IMR-90 (cell line): ENCODE results near the gene CNOT2. TPM values are rescaled to one million over a fixed set of nuclear protein-coding genes. Genes with fewer than 3 reads are reported as not detected.

Experiments
- ATAC-seq: fragments of 200-7000 bp; cut with Tn5 transposase; 2 replicates; pipeline ENCODE4 v1.9.1; 2020; ENCODE audit warnings: low read depth, mild to moderate bottlenecking, moderate library complexity
- BruUV-seq: library from RNA; stranded (reverse); fragments of 400-500 nt; replicated peaks from 2 replicates; lab custom pipeline; 2021; lab: Mats Ljungman, UMichigan
- CTCF ChIA-PET: fragments of 300-600 bp; formaldehyde crosslinking; extraction: SDS; loops from one replicate; lab custom pipeline; 2021; ENCODE audit warnings: antibody characterized with exemption; lab: Yijun Ruan, JAX
- POLR2A ChIA-PET: fragments of 300-600 bp; sonication (Branson Sonifier 250); formaldehyde crosslinking; loops from one replicate; lab custom pipeline; 2022; ENCODE audit warnings: antibody characterized with exemption; ENCODE audit not compliant: unreplicated experiment; lab: Charles Lee
- DNase-seq: peaks from one replicate; pipeline ENCODE4 v3.0.0; 2013
- H2AFZ ChIP-seq: replicated peaks from 2 replicates; pipeline ENCODE3; 2013; ENCODE audit warnings: low read length, mild to moderate bottlenecking; ENCODE audit not compliant: poor library complexity
- H2AK5ac ChIP-seq: 2 replicates; pipeline ENCODE4 v1.6.1; 2013; ENCODE audit warnings: low read depth, low read length, inconsistent platforms
- H2AK9ac ChIP-seq: replicated peaks from 2 replicates; pipeline ENCODE3; 2013; ENCODE audit warnings: mild to moderate bottlenecking, low read depth, low read length, moderate library complexity; ENCODE audit not compliant: poor library complexity
- H2BK120ac ChIP-seq: 2 replicates; pipeline ENCODE4 v1.6.1; 2013; ENCODE audit warnings: low read depth, low read length, inconsistent platforms
- H2BK15ac ChIP-seq: 3 replicates; pipeline ENCODE4 v1.6.1; 2013; ENCODE audit warnings: low read depth, low read length, inconsistent platforms
- H2BK20ac ChIP-seq: 2 replicates; pipeline ENCODE4 v1.6.1; 2013; ENCODE audit warnings: low read depth, mild to moderate bottlenecking, inconsistent platforms, low read length, moderate library complexity
- H2BK5ac ChIP-seq: 2 replicates; pipeline ENCODE4 v1.6.1; 2013; ENCODE audit warnings: mild to moderate bottlenecking, low read depth, low read length, inconsistent platforms; ENCODE audit not compliant: poor library complexity, severe bottlenecking
- H3K14ac ChIP-seq: replicated peaks from 2 replicates; pipeline ENCODE4 v1.6.1; 2013; ENCODE audit warnings: low read depth, low read length, inconsistent platforms
- H3K18ac ChIP-seq: 2 replicates; pipeline ENCODE4 v1.6.1; 2013; ENCODE audit warnings: low read depth, low read length, control low read depth
- H3K23ac ChIP-seq: 2 replicates; pipeline ENCODE4 v1.6.1; 2013; ENCODE audit warnings: low read depth, low read length, inconsistent platforms
- H3K27ac ChIP-seq: 2 replicates; pipeline ENCODE4 v1.5.1; 2013; ENCODE audit warnings: mild to moderate bottlenecking, control low read depth, low read length; ENCODE audit not compliant: insufficient read depth
- H3K27me3 ChIP-seq: 2 replicates; pipeline ENCODE4 v1.6.1; 2013; ENCODE audit warnings: low read length; ENCODE audit not compliant: control insufficient read depth, insufficient read depth
- H3K36me3 ChIP-seq: 2 replicates; pipeline ENCODE4 v1.6.1; 2013; ENCODE audit warnings: low read length, mixed read lengths; ENCODE audit not compliant: control insufficient read depth, insufficient read depth
- H3K4ac ChIP-seq: 2 replicates; pipeline ENCODE4 v1.6.1; 2013; ENCODE audit warnings: low read depth, low read length, inconsistent platforms
- H3K4me1 ChIP-seq: 2 replicates; pipeline ENCODE4 v1.6.1; 2013; ENCODE audit warnings: low read length, mixed read lengths; ENCODE audit not compliant: control insufficient read depth, insufficient read depth
- H3K4me2 ChIP-seq: 2 replicates; pipeline ENCODE4 v1.6.1; 2013; ENCODE audit warnings: low read depth, mild to moderate bottlenecking, control low read depth, low read length, moderate library complexity
- H3K4me3 ChIP-seq: 2 replicates; pipeline ENCODE4 v1.5.1; 2013; ENCODE audit warnings: low read depth, mild to moderate bottlenecking, control low read depth, low read length, moderate library complexity; ENCODE audit not compliant: insufficient read depth
- H3K56ac ChIP-seq: 2 replicates; pipeline ENCODE4 v1.6.1; 2013; ENCODE audit warnings: low read length, inconsistent platforms; ENCODE audit not compliant: insufficient read depth; ENCODE audit errors: extremely low read depth
- H3K79me1 ChIP-seq, 2 experiments: 2 replicates each; pipeline ENCODE4 v1.6.1; 2013; ENCODE audit warnings: low read length in 2 of 2, inconsistent platforms in 1 of 2, low read depth in 1 of 2
- H3K9ac ChIP-seq: 2 replicates; pipeline ENCODE4 v1.6.1; 2013; ENCODE audit warnings: low read depth, low read length, control low read depth
- H3K9me1 ChIP-seq: 2 replicates; pipeline ENCODE4 v1.6.1; 2013; ENCODE audit warnings: low read length, inconsistent platforms; ENCODE audit not compliant: insufficient read depth
- H3K9me3 ChIP-seq: 2 replicates; pipeline ENCODE4 v1.6.1; 2013; ENCODE audit warnings: low read length; ENCODE audit not compliant: control insufficient read depth, insufficient read depth
- H4K20me1 ChIP-seq: 2 replicates; pipeline ENCODE4 v1.6.1; 2013; ENCODE audit warnings: low read length, inconsistent platforms; ENCODE audit not compliant: insufficient read depth
- H4K5ac ChIP-seq: 2 replicates; pipeline ENCODE4 v1.6.1; 2013; ENCODE audit warnings: mild to moderate bottlenecking, low read depth, low read length, control low read depth
- H4K8ac ChIP-seq, 2 experiments: 2 replicates each; pipeline ENCODE4 v1.6.1; 2013; ENCODE audit warnings: low read depth in 2 of 2, low read length in 2 of 2, control low read depth in 1 of 2, inconsistent platforms in 1 of 2
- H4K91ac ChIP-seq: 2 replicates; pipeline ENCODE4 v1.6.1; 2013; ENCODE audit warnings: low read depth, low read length, inconsistent platforms; ENCODE audit not compliant: insufficient read depth
- BHLHE40 ChIP-seq: fragments of 150-350 bp; IDR thresholded peaks from 2 replicates; pipeline ENCODE4 v1.6.1; 2016; ENCODE audit warnings: mild to moderate bottlenecking, low read depth, low read length
- CEBPB ChIP-seq: IDR thresholded peaks from 2 replicates; pipeline ENCODE4 v1.6.1; 2012; ENCODE audit warnings: low read depth, low read length, improper control_type of control experiment
- CHD1 ChIP-seq: IDR thresholded peaks from 2 replicates; pipeline ENCODE4 v1.6.1; 2012; ENCODE audit warnings: low read depth, low read length, improper control_type of control experiment
- FOS ChIP-seq: fragments of 150-350 bp; IDR thresholded peaks from 2 replicates; pipeline ENCODE4 v1.6.1; 2016; ENCODE audit warnings: low read depth, low read length
- MAFK ChIP-seq: IDR thresholded peaks from 2 replicates; pipeline ENCODE4 v1.6.1; 2012; ENCODE audit warnings: low read depth, low read length, improper control_type of control experiment
- MAZ ChIP-seq: IDR thresholded peaks from 2 replicates; pipeline ENCODE4 v1.6.1; 2012; ENCODE audit warnings: low read depth, mild to moderate bottlenecking, low read length, improper control_type of control experiment, moderate library complexity, borderline replicate concordance
- MXI1 ChIP-seq: IDR thresholded peaks from 2 replicates; pipeline ENCODE4 v1.6.1; 2012; ENCODE audit warnings: low read depth, mild to moderate bottlenecking, low read length, moderate library complexity, borderline replicate concordance
- NFE2L2 ChIP-seq: fragments of 150-350 bp; IDR thresholded peaks from 2 replicates; pipeline ENCODE4 v1.6.1; 2016; ENCODE audit warnings: low read depth, mild to moderate bottlenecking, low read length
- POLR2A ChIP-seq: IDR thresholded peaks from 2 replicates; pipeline ENCODE4 v1.6.1; 2012; ENCODE audit warnings: mild to moderate bottlenecking, low read depth, low read length
- RAD21 ChIP-seq: IDR thresholded peaks from 2 replicates; pipeline ENCODE4 v1.6.1; 2012; ENCODE audit warnings: low read length, improper control_type of control experiment
- RFX5 ChIP-seq: IDR thresholded peaks from 2 replicates; pipeline ENCODE4 v1.8.0; 2012; ENCODE audit warnings: low read depth, mild to moderate bottlenecking, low read length, moderate library complexity
- SMC3 ChIP-seq: fragments of 150-350 bp; IDR thresholded peaks from 2 replicates; pipeline ENCODE4 v1.6.1; 2016; ENCODE audit warnings: low read depth, mild to moderate bottlenecking, antibody characterized with exemption, low read length, moderate library complexity
- dilution Hi-C: fragments of 300-500 bp; cut with HindIII; formaldehyde crosslinking; loops from one replicate; pipeline ENCODE4 v1.14.3; 2018; ENCODE audit warnings: low sequenced_read_pairs; ENCODE audit not compliant: unreplicated experiment
- in situ Hi-C: fragments of 300-500 bp; cut with MboI; formaldehyde crosslinking; loops from 3 replicates; pipeline ENCODE4 v1.14.3; 2019; ENCODE audit warnings: low sequenced_read_pairs, inconsistent platforms, mixed read lengths
- intact Hi-C: fragments of 100-400 bp; cut with micrococcal nuclease; formaldehyde crosslinking; loops from 2 replicates; pipeline ENCODE4 v1.10.0; 2022
- polyA plus RNA-seq, 3 experiments: library from polyadenylated mRNA; depleted of rRNA; stranded (reverse); fragments of >200 nt; gene quantifications; 2 replicates each; pipeline ENCODE4 v1.2.3, GENCODE V29; 2012; ENCODE audit warnings: low replicate concordance in 1 of 3
- total RNA-seq: library from RNA; depleted of rRNA; stranded (reverse); fragments of >200 nt; gene quantifications from 2 replicates; pipeline ENCODE4 v1.2.3, GENCODE V29; 2012
- TF ChIP-seq, protein P1 (sequence below): fragments of 150-350 bp; IDR thresholded peaks from 2 replicates; pipeline ENCODE4 v1.6.1; 2017; ENCODE audit warnings: mild to moderate bottlenecking, antibody characterized with exemption, low read length, low read depth
- TF ChIP-seq, protein P2 (sequence below): conservative IDR thresholded peaks from 2 replicates; pipeline ENCODE4 v1.5.1; 2012; ENCODE audit warnings: mild to moderate bottlenecking, low read depth, low read length, improper control_type of control experiment

Gene CNOT2
- total and polyA plus RNA-seq, 2 of the 4 experiments (the other 2 are of a cell fraction), result 63.4 to 159 TPM

DNA sequence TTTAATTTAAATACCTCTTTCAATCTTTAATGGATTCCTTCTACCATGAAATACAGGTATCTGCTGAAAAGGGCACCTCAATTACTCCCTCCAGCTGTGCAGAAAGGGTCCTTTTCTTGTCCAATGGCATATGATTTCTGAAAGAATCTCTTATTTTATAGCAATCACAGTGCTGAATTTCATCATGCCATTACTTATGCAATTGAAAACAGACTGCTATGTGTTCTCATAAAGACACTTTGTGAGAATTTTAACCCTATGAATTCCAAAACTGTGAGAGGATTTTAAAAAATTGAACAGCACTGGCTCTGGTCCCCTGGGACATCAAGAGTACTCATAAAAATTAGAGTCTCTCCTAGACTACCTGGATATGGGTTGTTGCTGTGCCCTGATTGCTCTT is 45.9 kb upstream of the CNOT2 start:
- ATAC-seq (no peak; the same call in 1 of the 2 replicates), DNase-seq (no peak)
- POLR2A ChIA-PET, result no interaction called here
- Histone ChIP-seq H2BK20ac (no peak overlapping the region), H3K14ac (no peak overlapping the region), H3K23ac (no peak overlapping the region), H3K9me1 (no peaks in the 10 kb centered on the region), H2AK5ac (no peak overlapping the region), H2BK5ac (no peak overlapping the region), H3K9me3 (no peaks in the 10 kb centered on the region), H3K56ac (no peak overlapping the region), H3K4ac (no peak overlapping the region), H2AK9ac (no peak overlapping the region), H2BK15ac (no peak overlapping the region), H3K4me2 (no peak overlapping the region; the same call in 1 of the 2 replicates), H3K27ac (no peak overlapping the region), H4K8ac (no peak overlapping the region), H3K4me3 (no peak overlapping the region), H4K5ac (no peak overlapping the region; the same call in 1 of the 2 replicates), H2AFZ (no peak overlapping the region), H3K79me1 (no peaks in the 10 kb centered on the region), H4K20me1 (no peaks in the 10 kb centered on the region), H3K36me3 (no peaks in the 10 kb centered on the region), H3K18ac (no peak overlapping the region; the same call in 1 of the 2 replicates), H2BK120ac (no peak overlapping the region), H3K9ac (no peak overlapping the region), H3K27me3 (no peaks in the 10 kb centered on the region), H3K4me1 (no peaks in the 10 kb centered on the region; the same call in 1 of the 2 replicates), H4K91ac (no peak overlapping the region)
- no TSS peak for BruUV-seq
- in situ Hi-C loops (no loop called here), intact Hi-C loops (loop anchor here (10.0 kb wide), 1 partner anchor 377 kb away; no protein-coding TSS in a partner anchor), dilution Hi-C loops (no loop called here)
- TF ChIP-seq, protein P1, sequence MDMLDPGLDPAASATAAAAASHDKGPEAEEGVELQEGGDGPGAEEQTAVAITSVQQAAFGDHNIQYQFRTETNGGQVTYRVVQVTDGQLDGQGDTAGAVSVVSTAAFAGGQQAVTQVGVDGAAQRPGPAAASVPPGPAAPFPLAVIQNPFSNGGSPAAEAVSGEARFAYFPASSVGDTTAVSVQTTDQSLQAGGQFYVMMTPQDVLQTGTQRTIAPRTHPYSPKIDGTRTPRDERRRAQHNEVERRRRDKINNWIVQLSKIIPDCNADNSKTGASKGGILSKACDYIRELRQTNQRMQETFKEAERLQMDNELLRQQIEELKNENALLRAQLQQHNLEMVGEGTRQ, result no peak
- TF ChIP-seq CEBPB (no peak), FOS (no peak), MXI1 (no peak), CHD1 (no peak), POLR2A (no peak), RFX5 (no peak), SMC3 (no peak), BHLHE40 (no peak), RAD21 (no peak), NFE2L2 (no peak), MAZ (no peak), MAFK (no peak)
- TF ChIP-seq, protein P2, sequence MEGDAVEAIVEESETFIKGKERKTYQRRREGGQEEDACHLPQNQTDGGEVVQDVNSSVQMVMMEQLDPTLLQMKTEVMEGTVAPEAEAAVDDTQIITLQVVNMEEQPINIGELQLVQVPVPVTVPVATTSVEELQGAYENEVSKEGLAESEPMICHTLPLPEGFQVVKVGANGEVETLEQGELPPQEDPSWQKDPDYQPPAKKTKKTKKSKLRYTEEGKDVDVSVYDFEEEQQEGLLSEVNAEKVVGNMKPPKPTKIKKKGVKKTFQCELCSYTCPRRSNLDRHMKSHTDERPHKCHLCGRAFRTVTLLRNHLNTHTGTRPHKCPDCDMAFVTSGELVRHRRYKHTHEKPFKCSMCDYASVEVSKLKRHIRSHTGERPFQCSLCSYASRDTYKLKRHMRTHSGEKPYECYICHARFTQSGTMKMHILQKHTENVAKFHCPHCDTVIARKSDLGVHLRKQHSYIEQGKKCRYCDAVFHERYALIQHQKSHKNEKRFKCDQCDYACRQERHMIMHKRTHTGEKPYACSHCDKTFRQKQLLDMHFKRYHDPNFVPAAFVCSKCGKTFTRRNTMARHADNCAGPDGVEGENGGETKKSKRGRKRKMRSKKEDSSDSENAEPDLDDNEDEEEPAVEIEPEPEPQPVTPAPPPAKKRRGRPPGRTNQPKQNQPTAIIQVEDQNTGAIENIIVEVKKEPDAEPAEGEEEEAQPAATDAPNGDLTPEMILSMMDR, result no peak
- CTCF ChIA-PET, result no interaction called here
